Dedifferentiated amniotic fluid mesenchymal stem cell (primary cell): ENCODE measurements around the gene BHLHE23.

Experiments used
- DNase-seq: peaks from one replicate; pipeline ENCODE4 v3.0.0-alpha.2; 2016; ENCODE audit errors: extremely low spot score

The BHLHE23 gene

GRCh38 chr20:63009045-63009961 is 2.5 kb upstream of the BHLHE23 start:
- DNase-seq, result peak; percentile 57

DNA sequence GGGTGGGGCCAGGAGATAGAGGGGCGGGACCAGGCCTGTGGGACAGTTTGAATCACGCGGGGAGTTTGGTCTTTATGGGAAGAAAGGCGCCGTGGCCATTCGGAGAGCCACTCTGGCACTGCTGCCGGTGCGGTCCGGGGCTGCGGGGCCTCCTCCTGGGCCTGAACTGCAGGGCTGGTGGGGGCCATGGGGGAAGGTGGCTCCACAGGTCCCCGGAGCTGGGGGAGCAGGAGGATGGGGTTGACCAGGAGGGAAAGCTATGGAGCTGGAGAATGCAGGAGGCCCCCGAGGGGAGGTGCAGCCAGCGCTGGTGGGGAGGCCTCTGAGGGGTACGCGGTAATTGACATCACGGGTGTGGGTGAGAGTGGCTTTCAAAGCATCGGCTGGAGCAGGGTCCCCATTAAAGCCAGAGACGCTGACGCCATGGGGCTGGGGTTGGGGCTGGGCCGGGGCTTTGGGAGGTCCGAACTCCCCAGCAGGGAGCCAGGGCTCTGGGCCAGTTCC is 1.8 kb upstream of the BHLHE23 start:
- DNase-seq, result no peak

DNA sequence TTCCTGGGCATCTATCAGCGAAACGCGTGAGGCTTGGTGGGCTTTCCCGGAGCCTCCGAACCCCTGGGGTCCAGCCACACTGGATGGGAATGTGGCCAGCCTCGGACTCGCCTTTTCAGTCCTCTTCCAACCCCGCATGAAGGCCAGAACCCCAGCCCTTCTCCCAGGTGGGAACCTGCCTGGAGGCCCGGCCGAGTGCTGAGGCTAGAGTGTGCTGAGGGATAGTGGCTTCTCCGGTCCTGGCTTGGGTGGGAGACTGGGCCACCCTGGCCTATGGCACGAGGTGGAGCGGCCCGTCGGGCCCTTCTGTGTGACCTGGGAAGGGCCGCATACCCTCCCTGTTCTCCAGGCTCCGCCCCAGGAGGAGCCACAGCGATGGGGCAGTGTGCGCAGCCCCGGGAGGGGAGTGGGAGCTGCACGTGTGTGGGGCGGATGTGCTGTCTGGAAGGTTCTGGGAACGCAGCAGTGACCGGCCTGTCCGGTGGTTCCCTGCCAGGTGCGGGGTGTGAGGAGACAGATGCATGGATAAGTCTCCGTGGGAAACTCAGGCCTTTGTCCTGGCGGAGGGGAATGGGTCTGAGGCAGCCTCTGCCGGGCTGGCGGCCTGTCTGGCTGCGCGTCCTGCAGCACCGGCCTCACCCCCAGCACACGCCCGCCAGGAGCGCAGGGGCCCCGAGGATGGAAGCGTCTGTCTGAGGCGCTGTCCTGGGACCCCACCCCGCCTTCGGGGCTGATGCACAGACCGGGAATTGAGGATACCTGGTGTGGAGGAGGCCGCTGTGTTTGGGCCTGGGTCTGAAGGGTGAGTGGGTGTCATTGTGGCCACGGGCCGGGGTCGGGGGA is 1.1 kb upstream of the BHLHE23 start:
- no peak for DNase-seq

DNA sequence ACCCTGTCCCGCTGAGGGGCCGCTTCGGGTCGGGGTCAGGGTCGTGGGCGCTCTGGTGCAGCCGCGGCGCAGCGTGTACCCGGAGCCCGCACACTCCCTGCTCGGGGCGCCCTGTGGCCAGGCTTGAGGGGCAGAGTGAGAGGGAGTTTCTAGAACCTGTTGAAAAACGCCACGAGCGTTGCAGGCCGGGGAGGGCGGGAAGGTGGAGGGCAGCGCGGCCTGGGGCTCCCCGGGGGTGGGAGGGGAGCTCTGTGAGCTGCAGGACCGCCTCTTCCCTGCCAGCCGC is 539 bp upstream of the BHLHE23 start:
- DNase-seq, result no peak

GRCh38 chr20:63005862-63006539 is 763 bp downstream of the BHLHE23 start:
- DNase-seq, result no peak

DNA sequence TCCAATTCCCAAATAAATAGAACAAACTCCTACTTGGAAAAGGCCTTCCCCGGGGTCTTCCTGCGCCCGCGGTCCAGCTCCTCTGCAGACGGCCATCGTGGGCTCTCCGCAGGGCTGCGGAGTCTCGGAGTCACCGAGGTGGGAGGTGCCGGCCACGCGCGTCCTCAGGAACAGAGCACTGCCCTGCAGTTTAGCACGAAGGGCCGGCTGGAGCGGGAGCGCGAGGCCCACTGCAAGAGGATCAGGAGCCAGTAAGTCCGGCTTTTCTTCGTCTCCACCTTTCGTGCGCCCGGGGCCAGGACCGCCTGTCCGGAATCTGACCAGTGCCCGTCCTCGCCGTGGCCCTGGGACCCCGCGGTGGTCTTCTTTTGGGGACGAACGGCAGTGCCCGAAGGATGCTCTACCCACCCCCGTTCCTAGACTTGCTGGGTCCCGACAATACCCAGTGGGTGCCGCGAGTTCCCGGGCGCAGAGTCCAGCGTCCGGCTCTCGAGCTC is 1.4 kb downstream of the BHLHE23 start:
- DNase-seq, result no peak

DNA sequence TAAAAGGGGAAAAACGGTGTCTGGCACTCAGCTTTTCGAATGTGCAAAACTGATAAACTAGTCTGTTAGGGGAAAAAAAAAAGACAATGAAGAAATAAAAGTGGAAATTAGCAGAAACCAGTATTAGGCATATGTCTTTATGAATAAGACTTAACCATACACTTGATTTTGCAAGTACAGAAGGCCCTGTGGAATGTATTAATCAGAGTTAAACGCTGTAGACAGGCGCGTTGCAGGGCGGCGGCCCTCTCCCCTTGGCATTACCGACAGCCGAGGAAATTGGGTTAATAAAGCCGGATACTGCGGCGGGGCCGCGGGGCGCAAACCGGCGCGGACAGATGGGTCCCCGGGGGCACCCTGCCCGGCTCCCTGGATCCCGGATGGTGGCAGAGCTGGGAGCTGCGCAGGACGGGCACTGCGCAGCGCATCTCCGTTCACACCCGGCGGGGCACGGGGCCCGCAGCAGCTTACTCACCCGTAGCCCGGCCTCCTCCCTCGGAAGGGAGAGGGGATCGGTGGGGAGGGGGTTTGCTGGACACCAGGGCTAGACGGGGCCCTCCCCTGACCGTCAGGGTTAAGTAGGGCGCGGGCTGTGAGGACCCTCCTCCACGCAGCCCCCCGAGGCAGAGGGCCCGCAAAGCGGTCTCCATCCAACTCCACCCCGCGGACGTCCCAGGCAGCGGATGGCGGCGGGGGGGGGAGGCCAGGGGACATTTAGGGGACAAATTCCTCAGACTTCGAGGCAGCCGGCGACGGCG is 2.0 kb downstream of the BHLHE23 start:
- DNase-seq, result no peak

DNA sequence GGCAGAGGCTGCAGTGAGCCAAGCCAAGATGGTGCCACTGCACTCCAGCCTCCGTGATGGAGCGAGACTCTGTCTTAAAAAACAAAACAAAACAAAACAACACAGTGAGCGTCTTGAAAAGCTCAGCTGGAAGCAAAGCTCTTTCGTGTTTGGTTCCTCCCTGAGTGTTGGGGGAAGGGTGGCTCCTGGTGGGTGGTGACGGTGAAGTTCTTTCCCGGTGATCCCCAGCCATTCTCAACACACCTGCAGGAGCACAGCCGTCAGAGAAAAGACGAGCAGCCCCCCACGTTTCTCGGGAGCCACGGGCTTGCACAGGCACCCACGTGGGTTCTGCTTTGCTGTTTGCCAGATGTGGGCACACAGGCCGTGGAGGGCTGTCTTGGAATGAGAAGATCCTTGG is 3.2 kb downstream of the BHLHE23 start:
- DNase-seq, result no peak

GRCh38 chr20:63002511-63002910 is 4.3 kb downstream of the BHLHE23 start:
- DNase-seq, result no peak

- no peak for DNase-seq
Observed at GRCh38 chr20:63000958-63001357, 5.8 kb downstream of the BHLHE23 start.

DNA sequence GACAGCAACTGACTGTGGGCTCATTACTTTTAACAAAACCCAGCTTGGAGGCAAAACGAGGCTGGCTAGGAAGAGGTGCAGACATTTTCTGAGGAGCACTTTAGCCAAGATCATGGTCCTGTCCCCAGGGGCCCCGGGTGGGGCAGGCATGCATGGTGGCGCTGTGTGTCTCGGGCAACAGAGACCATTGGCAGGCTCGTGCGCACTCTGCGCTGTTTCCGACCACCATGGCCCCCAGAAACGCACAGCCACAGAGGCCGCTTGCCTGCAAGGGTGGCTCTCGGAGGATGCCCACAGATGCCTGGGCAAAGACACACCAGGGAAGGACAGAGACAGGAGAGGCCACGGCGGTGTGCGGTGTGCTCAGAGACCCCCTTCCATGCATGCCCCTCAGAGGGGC is 6.7 kb downstream of the BHLHE23 start:
- DNase-seq, result no peak

GRCh38 chr20:62999580-62999979 is 7.2 kb downstream of the BHLHE23 start:
- DNase-seq, result no peak

GRCh38 chr20:62998449-62998848 is 8.3 kb downstream of the BHLHE23 start:
- no peak for DNase-seq

DNA sequence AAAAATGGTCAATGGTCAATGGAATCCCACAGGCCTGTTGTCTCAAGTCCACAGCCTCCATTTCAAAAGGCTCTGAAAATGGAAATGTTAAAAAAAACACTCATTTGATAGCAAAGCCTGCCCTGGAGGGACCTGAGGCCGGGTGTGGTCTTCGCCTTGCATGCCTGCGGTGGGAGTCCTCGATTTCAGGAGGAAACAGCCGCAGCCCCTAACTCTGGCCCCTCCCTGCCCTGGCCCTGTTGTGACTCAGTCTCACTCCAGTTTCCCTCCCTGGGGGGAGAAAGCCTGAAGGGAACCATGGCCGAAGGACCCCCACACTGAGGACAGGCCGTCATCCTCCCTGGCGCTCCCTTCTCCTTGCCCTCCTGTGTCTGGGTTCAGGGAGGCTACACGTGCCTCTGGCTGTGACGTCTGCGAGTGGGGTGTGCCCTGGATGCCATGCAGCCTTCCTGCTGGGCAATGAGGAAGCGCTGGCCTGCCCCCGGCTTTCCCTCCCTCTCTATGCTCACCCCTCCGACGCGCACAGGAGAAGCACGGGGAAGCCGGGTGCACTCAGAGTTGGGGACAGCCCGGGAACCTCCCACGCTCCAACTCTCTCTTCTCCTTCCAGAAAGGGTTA is 9.2 kb downstream of the BHLHE23 start:
- DNase-seq, result no peak

GRCh38 chr20:62996596-62996982 is 10.2 kb downstream of the BHLHE23 start:
- DNase-seq, result no peak

DNA sequence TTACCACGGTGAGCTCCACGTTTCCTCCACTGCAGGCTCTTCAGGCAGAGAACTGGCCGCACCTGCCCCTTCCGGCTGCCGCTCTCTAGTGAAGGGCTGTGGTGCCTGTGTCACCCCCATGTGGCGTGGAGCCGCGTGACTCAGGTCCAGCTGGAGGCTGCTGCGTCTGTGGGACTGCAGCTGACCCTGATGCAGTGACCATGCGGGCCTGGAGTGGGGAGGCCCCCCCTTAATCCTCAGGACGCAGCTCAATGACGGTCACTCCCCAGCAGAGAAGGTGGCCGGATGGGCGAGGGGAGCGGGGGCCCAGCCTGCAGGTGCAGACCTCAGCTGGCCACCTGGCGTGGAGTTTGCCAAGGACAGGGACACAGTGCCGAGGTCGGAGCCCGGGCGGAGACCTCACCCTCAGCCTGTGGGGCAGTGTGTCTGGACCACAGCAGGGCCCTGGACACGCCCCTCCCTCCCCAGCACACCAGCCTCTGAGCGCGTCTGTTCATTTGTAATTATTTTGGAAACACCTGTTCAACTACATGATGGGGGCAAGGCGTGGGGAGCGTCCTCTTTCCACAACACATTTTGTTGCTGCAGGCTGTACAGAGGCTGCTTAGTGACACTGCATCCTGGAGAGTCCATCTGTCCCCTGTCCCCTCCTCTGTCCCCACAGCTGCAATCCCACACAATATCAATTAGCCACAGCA is 10.7 kb downstream of the BHLHE23 start:
- no peak for DNase-seq

GRCh38 chr20:62995481-62995880 is 11.3 kb downstream of the BHLHE23 start:
- no peak for DNase-seq

DNA sequence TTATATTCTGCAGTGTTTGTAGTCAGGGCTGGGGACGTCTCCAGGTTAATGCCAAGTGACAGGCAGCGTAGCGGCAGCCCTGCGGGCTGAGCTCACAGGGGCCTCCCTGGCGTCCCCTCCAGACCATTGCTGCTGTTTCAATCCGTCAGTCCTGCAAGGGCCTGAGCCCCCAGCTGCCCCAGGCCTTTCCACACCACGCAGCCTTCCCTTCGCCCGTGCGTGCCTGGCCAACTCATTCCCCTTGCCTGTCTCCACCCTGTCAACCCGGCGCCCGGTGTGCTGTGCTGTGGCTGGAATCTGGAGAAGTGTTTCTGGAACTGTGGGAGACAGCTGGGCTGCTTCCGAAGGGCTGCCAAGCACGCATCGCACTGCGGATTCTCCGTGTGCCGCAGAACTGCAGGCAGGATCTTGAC is 11.9 kb downstream of the BHLHE23 start:
- no peak for DNase-seq

DNA sequence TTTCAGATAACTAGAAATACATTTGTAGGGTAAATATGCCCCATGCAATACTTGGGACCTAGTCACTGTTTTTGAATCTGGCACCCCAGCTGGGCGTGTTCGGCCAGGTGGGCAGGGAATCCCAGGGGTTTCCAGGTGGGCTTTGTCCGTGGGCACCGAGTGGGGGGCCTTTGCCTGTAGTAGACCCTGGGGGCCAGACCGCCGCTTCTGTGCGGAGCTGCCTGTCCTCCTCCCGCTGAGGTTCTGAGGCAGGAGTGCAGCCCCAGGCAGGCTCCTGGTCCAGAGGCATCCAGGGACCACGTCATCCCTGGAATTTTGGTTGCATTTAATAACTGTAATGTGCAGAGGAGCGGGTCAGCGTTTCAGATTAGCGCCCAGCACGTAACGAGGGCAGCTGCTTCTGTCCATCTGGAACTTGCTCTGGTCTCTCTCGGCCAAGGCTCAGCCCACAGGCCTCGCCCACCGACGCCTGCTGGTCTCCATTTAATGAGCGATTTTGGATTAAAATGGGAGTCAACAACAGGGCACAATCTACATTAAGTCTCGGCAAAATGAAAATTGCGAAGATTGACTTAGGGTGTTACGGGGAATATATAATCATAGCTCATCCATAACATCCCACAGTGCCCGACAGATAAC is 12.8 kb downstream of the BHLHE23 start:
- no peak for DNase-seq

DNA sequence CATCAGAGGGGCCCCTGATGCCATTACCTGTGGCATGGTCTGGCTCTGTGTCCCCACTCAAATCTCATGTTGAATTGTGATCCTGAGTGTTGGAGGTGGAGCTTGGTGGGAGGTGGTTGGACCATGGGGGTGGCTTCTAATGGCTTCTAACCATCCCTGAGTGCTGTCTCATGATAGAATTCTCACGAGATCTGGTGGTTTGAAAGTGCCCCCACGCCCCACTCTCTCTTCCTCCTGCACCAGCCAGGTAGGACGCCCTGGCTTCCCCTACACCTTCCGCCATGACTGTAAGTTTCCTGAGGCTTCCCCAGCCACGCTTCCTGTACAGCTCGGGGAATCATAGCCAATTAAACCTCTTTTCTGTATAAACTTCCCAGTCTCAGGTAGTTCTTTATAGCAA is 14.9 kb downstream of the BHLHE23 start:
- no peak for DNase-seq
